Endothelial cell of umbilical vein (primary cell): ENCODE measurements around the gene PLAC8L1. TPM values are rescaled to one million over a fixed set of nuclear protein-coding genes. Genes with fewer than 3 reads are reported as not detected.

ENCODE experiments used
- BruUV-seq: library from RNA; stranded (reverse); fragments of 400-500 nt; replicated peaks from 2 replicates; lab custom pipeline; 2021; lab: Mats Ljungman, UMichigan
- CTCF ChIA-PET: fragments of 300-600, 350-600 bp; sonication (Branson Sonifier 250); formaldehyde crosslinking; loops from one replicate; lab custom pipeline; 2021; ENCODE audit warnings: antibody characterized with exemption, inconsistent platforms; lab: Charles Lee
- POLR2A ChIA-PET: fragments of 300-600, 350-600 bp; sonication (Branson Sonifier 250); formaldehyde crosslinking; loops from one replicate; lab custom pipeline; 2021; ENCODE audit warnings: antibody characterized with exemption, inconsistent platforms; lab: Charles Lee
- DNase-seq: peaks from one replicate; pipeline ENCODE4 v3.0.0-alpha.2; 2011; ENCODE audit warnings: low read depth, low spot score
- FAIRE-seq: peaks from 2 replicates; lab custom pipeline; 2011; peaks lifted over from hg19 to GRCh38; lab: Jason Lieb, UNC
- H2AFZ ChIP-seq: 2 replicates; pipeline ENCODE4 v1.6.0; 2012; ENCODE audit warnings: low read depth, low read length, control low read depth, inconsistent platforms
- H3K27ac ChIP-seq: 2 replicates; pipeline ENCODE4 v1.5.1; 2011; ENCODE audit warnings: low read depth, mild to moderate bottlenecking, control low read depth, low read length, moderate library complexity; ENCODE audit not compliant: insufficient read depth
- H3K27me3 ChIP-seq, 2 experiments: 2 replicates each; pipeline versions ENCODE4 v1.6.0 to v1.6.1; 2011; ENCODE audit warnings: low read length in 2 of 2, mixed read lengths in 1 of 2; ENCODE audit not compliant: control insufficient read depth in 2 of 2, insufficient read depth in 2 of 2
- H3K36me3 ChIP-seq, 2 experiments: 2 replicates in 1 of 2; 3 replicates in 1 of 2; pipeline ENCODE4 v1.5.1; 2011; ENCODE audit warnings: low read length in 2 of 2, mild to moderate bottlenecking in 1 of 2, moderate library complexity in 1 of 2; ENCODE audit not compliant: control insufficient read depth in 2 of 2, insufficient read depth in 2 of 2; ENCODE audit errors: extremely low read depth in 1 of 2
- H3K4me1 ChIP-seq: 3 replicates; pipeline ENCODE4 v1.5.1; 2011; ENCODE audit warnings: mild to moderate bottlenecking, low read length; ENCODE audit not compliant: control insufficient read depth, insufficient read depth; ENCODE audit errors: extremely low read depth
- H3K4me2 ChIP-seq: 2 replicates; pipeline ENCODE4 v1.6.1; 2011; ENCODE audit warnings: low read length, control low read depth, mixed read lengths; ENCODE audit not compliant: insufficient read depth
- H3K4me3 ChIP-seq, 3 experiments: fragments of 200-600 bp in 1 of 3; sonication (generic), shearing (Covaris generic) in 1 of 3; replicated peaks in 1 of 3; 2 replicates each; pipeline ENCODE4 v1.5.1; 2011 to 2016; ENCODE audit warnings: control low read depth in 3 of 3, low read length in 3 of 3, mild to moderate bottlenecking in 2 of 3, inconsistent platforms in 1 of 3, low read depth in 1 of 3, moderate library complexity in 1 of 3; ENCODE audit not compliant: insufficient read depth in 1 of 3
- H3K79me2 ChIP-seq: 2 replicates; pipeline ENCODE4 v1.6.0; 2012; ENCODE audit warnings: low read length, inconsistent platforms; ENCODE audit not compliant: control insufficient read depth, insufficient read depth
- H3K9ac ChIP-seq: replicated peaks from 2 replicates; pipeline ENCODE3; 2011; ENCODE audit warnings: low read length, control low read depth; ENCODE audit not compliant: insufficient read depth; ENCODE audit errors: extremely low read depth
- H3K9me1 ChIP-seq: replicated peaks from 3 replicates; pipeline ENCODE4 v1.6.0; 2011; ENCODE audit warnings: mild to moderate bottlenecking, low read length; ENCODE audit not compliant: control insufficient read depth, insufficient read depth; ENCODE audit errors: extremely low read depth
- H3K9me3 ChIP-seq: replicated peaks from 2 replicates; pipeline ENCODE4 v1.5.1; 2012; ENCODE audit warnings: low read length, inconsistent platforms; ENCODE audit not compliant: control insufficient read depth, insufficient read depth
- H4K20me1 ChIP-seq: replicated peaks from 2 replicates; pipeline ENCODE3; 2011; ENCODE audit warnings: mild to moderate bottlenecking, low read length; ENCODE audit not compliant: control insufficient read depth, insufficient read depth; ENCODE audit errors: extremely low read depth
- CTCF ChIP-seq, 2 donors: IDR thresholded peaks; 1 replicate in 1 of 2; 2 replicates in 1 of 2; pipeline ENCODE4 v1.5.1; 2011; ENCODE audit warnings: low read length in 2 of 2, mild to moderate bottlenecking in 2 of 2, moderate library complexity in 2 of 2, control low read depth in 1 of 2, inconsistent platforms in 1 of 2, low read depth in 1 of 2; ENCODE audit not compliant: insufficient read depth in 1 of 2; ENCODE audit errors: extremely low read depth in 1 of 2
- EZH2 ChIP-seq: IDR thresholded peaks from 2 replicates; pipeline ENCODE4 v1.6.1; 2012; ENCODE audit warnings: borderline replicate concordance, low read depth, mild to moderate bottlenecking, moderate library complexity, low read length, inconsistent platforms; ENCODE audit not compliant: severe bottlenecking
- FOS ChIP-seq: IDR thresholded peaks from 2 replicates; pipeline ENCODE4 v1.6.1; 2011; ENCODE audit warnings: mild to moderate bottlenecking, low read length, moderate library complexity, borderline replicate concordance; ENCODE audit not compliant: insufficient read depth
- GATA2 ChIP-seq: IDR thresholded peaks from 2 replicates; pipeline ENCODE4 v1.7.0; 2011; ENCODE audit warnings: low read depth, mild to moderate bottlenecking, moderate library complexity, mixed read lengths, low read length; ENCODE audit not compliant: insufficient read length, insufficient read depth
- JUN ChIP-seq: IDR thresholded peaks from 2 replicates; pipeline ENCODE4 v1.6.1; 2011; ENCODE audit warnings: borderline replicate concordance, low read depth; ENCODE audit not compliant: insufficient read length, insufficient read depth
- MAX ChIP-seq: IDR thresholded peaks from 2 replicates; pipeline ENCODE4 v1.6.1; 2011; ENCODE audit not compliant: insufficient read depth, insufficient read length
- MYC ChIP-seq: IDR thresholded peaks from one replicate; pipeline ENCODE4 v1.6.1; 2011; ENCODE audit warnings: mild to moderate bottlenecking, low read depth, low read length
- POLR2A ChIP-seq: IDR thresholded peaks from 2 replicates; pipeline ENCODE4 v1.6.1; 2012; ENCODE audit warnings: low read depth, mild to moderate bottlenecking, control low read depth, low read length
- POLR2AphosphoS5 ChIP-seq: IDR thresholded peaks from 2 replicates; pipeline ENCODE4 v1.6.1; 2012; ENCODE audit warnings: low read depth, mild to moderate bottlenecking, control low read depth, low read length, moderate library complexity; ENCODE audit not compliant: insufficient read depth
- dilution Hi-C: fragments of 300-500 bp; cut with MboI; formaldehyde crosslinking; loops from one replicate; pipeline ENCODE4 v1.15.0; 2019; ENCODE audit warnings: low sequenced_read_pairs; ENCODE audit not compliant: extremely low pct_ligation_motif_present
- intact Hi-C: fragments of 100-400 bp; cut with micrococcal nuclease; formaldehyde crosslinking; loops from one replicate; pipeline ENCODE4 v1.10.0; 2022
- polyA plus RNA-seq, 4 experiments: library from polyadenylated mRNA; depleted of rRNA in 3 of 4; stranded (reverse) in 3 of 4; unstranded in 1 of 4; fragments of >200 nt; gene quantifications; 2 replicates each; pipeline versions ENCODE4 v1.2.1 to v1.2.3, GENCODE V29; 2011 to 2012; ENCODE audit warnings: missing spikeins in 1 of 4
- total RNA-seq: library from RNA; stranded (reverse); gene quantifications from 2 replicates; pipeline ENCODE4 v1.2.3, GENCODE V29; 2021

PLAC8L1 gene
- total and polyA plus RNA-seq, 2 donors (not counting 3 experiments of a cell fraction or from before 2014, with no cell fraction given): 0.80 to 0.99 TPM

- Histone ChIP-seq H3K4me2 (no peak overlapping the region), H3K9ac (no peak overlapping the region), H2AFZ (no peak overlapping the region), H3K79me2 (no peaks in the 10 kb centered on the region), H3K27ac (no peak overlapping the region), H3K36me3 (no peaks in the 10 kb centered on the region), H3K4me1 (no peaks in the 10 kb centered on the region), H3K9me1 (no peaks in the 10 kb centered on the region), H3K9me3 (no peaks in the 10 kb centered on the region), H3K4me3 (no peak overlapping the region), H4K20me1 (no peaks in the 10 kb centered on the region), H3K27me3 (peaks cover 5 to 8% of the 10 kb centered on the region in 2 experiments)
- TF ChIP-seq POLR2AphosphoS5 (no peak), JUN (no peak), POLR2A (no peak), MAX (no peak), EZH2 (no peak), FOS (no peak), CTCF (IDR thresholded peaks at IDR 0.05; ENCODE audit: extremely low read depth in 1 of 2, insufficient read depth in 1 of 2, low read depth in 1 of 2, low read length in 2 of 2) (no peak), MYC (no peak), GATA2 (no peak)
- FAIRE-seq (no peak), DNase-seq (no peak)
- ChIA-PET CTCF (interaction anchor here (0.8 to 1.6 kb wide), 2 partner anchors 10 to 245 kb away, joined by 4 read pairs; no protein-coding TSS in a partner anchor), POLR2A (no interaction called here)
- dilution Hi-C loops: no loop called here
- intact Hi-C loops: no loop called here
- BruUV-seq: no TSS peak
Measured at GRCh38 chr5:146070746-146071145, 34.6 kb downstream of the PLAC8L1 start.
